HG02610 (cell line): ENCODE measurements around the gene ANKRD53.

Experiments
- ATAC-seq: cut with Tn5 transposase; IDR thresholded peaks from one replicate; pipeline ENCODE4 v1.9.1; 2021; ENCODE audit warnings: mild to moderate bottlenecking, moderate library complexity; ENCODE audit not compliant: unreplicated experiment

ANKRD53 gene

GRCh38 chr2:70943205-70943871 lies 35.1 kb upstream of the ANKRD53 start:
- no peak for ATAC-seq

DNA sequence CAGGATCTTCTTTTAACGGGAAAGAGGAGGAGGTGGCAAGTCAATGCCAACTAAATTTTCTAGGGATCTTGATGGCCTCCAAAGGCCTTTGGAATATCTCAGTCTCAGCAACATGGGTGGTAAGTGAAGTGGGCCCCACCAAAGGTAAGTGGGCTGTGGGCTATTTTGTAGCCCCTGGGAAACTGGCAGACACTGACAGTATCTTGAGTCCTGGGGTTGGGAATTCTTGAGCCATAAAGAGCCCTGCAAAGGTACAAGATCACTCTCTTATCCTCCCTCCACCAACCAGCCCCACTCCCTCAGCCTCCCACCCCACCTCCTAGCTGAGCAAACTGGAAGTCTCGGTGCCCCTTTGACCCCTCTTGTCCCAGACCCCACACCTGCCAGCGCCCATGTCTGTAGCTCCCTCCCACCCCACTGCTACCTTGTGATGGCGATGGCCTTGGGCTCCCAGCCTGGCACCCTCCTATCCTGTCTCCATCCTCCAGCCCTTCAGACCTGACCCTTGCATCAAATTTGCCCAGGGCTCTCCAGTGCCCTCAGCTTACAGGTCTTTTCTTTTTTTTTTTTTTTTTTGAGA lies 34.2 kb upstream of the ANKRD53 start:
- no peak for ATAC-seq

DNA sequence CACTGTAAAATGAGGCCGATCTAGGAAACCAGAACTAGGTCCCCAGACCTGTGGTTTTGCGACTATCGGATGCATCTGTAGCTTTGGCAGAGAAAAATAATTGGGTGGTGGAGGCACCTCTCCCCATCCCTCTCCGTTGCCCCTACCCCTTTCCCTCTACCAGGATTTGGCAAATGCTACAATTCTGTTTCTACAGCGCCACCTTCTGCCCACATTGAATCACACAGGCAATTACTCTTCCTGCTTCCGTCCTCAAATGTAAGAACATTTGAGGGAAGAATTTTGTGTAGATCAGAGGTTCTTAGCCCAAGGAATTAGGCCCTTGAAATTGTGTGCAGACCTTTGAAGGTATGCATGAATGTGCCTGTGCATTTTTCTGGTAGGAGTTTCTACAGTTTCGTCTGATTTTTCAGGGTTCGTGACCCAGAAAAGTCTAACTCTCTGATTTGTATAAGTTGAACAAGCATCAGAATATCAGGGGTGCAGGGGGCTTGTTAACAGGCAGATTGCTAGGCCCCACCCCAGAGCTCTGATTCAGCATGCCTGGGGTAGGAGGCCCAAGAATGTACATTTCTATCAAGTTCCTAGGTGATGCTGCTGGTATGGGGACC lies 31.5 kb upstream of the ANKRD53 start:
- ATAC-seq = no peak

GRCh38 chr2:70947556-70948184 lies 30.8 kb upstream of the ANKRD53 start:
- ATAC-seq = no peak

GRCh38 chr2:70948337-70949003 lies 30.0 kb upstream of the ANKRD53 start:
- no peak for ATAC-seq

- no peak for ATAC-seq
Measured at GRCh38 chr2:70949086-70949485, 29.3 kb upstream of the ANKRD53 start.

DNA sequence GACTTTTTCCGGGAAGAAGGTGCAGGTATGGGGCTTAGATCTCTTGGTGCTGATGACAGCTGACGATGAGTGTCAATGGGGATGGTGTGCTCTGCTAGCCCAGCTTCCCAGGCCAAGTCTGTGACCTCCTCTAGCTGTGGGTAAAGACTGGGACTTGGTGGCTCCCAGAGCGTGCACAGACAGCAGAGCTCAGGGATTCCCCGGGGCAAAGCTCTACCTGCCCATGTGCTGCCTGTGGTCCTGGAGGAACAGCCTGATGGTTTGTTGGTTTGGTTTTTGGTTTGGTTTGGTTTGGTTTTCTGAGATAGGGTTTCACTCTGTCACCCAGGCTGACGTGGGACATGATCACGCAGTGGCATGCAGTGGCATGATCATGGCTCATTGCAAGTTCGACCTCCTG lies 23.5 kb upstream of the ANKRD53 start:
- ATAC-seq = no peak

GRCh38 chr2:70956141-70956540 lies 22.3 kb upstream of the ANKRD53 start:
- no peak for ATAC-seq

GRCh38 chr2:70957798-70958197 lies 20.6 kb upstream of the ANKRD53 start:
- no peak for ATAC-seq

DNA sequence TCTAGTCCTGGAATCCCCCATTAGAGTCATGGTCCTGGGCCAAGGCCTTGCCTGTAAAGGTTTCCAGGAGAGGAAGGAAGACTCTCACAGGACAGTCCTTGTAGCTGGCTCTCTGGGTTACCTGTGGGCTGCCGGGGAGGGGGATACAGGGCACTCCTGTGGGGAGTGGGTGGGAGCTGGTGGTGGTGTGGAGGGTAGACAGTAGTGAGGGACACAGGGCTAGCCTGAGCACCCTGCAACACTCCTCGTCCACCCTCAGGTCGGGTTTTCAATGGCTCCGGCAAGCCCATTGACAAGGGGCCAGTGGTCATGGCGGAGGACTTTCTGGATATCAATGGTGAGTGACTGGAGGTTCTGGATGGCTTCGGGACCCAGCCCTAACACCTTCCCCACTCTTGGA lies 19.7 kb upstream of the ANKRD53 start:
- no peak for ATAC-seq

DNA sequence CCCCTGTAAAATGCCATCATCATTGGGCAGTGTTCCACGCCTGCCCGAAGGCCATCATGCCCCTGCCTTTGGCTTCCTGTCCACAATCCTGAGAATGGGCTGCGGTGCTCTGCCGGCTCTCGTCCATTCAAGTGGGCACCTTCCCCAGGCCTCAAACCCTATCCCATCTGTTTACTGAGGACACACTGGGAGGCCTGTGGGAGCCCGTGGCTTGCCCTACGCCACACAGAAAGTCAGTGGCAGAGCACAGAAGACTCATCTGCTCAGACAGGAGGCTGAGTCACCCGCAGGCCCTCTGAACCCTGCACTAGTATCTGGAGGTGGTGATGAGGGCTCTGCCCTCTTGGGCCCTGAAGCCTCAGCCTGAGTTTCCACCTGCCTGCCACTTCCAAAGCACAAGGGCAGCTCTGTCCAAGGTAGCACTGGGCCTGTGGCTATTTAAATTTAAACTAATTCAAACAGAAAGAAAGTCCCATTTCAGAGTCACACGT lies 19.1 kb upstream of the ANKRD53 start:
- no peak for ATAC-seq

DNA sequence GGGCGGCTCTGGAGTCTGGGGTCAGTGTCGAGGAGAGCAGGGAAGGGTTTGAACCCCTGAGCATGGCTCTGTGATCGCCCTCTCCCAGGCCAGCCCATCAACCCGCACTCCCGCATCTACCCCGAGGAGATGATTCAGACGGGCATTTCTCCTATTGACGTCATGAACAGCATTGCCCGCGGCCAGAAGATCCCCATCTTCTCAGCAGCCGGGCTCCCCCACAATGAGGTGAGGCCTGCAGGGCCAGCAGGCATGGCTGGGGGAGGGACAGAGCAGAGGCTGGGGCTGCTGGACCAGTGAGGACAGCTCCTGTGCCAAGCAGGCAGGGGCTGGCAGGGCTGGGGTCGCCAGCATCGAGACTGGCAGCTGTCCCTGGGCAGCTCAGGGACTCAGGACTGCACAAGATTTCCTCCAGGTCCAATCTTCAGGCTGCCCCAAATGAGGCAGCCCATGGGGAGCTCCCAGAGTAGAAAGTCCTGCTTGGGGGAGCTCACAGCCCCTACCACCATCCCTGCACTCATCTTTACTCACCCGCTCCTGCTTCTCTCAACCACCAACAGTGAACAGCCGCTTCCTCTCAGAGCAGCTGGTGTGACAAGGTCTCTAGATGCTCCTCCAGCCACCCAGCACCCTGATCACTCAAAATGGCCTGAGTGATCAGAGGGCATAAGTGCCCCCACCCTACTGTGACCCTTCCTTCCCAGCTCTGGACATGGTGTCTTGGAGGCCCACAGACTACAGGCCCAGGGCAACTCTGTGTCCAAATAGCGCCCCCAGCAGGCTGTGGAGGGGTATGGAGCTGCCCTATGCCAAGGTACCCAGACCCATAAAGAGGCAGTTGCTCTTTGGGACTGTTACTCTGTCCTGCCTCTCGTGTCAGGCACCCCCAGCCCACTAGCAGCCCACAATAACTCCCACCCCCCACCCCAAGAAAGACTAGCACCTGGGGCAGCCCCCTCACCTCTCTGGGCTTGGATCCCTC lies 18.3 kb upstream of the ANKRD53 start:
- no peak for ATAC-seq

- no peak for ATAC-seq
Measured at GRCh38 chr2:70960833-70961647, 17.4 kb upstream of the ANKRD53 start.

GRCh38 chr2:70961648-70961994 lies 16.8 kb upstream of the ANKRD53 start:
- no peak for ATAC-seq

DNA sequence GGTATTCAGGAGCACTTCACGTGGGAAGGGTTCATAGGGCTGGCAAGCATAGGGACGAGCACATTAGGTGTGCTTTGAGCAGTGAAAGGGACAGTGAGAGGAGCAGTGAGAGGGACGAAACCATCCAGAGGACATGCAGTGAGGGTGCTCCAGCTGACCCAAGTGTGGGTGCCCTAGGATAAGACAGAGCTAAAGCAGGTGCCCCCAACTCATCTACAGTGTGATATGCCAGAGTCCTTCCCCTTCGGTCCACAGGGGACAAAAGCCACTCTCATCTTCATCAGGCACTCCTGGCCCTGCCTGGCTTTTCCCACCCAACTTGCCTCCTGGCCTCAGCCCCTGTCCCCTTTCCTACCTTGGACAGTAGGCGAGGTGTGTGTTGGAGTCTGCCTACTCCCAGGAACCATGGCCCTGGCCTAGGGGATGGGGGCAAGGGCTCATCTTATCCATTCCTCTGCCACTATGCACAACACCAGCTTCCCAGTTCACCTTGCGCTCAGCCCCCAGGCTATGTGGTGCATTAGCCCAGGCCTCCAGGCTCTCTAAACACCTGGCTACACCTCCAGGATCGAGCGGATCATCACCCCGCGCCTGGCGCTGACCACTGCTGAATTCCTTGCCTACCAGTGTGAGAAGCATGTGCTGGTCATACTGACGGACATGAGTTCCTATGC lies 16.1 kb upstream of the ANKRD53 start:
- ATAC-seq = no peak

DNA sequence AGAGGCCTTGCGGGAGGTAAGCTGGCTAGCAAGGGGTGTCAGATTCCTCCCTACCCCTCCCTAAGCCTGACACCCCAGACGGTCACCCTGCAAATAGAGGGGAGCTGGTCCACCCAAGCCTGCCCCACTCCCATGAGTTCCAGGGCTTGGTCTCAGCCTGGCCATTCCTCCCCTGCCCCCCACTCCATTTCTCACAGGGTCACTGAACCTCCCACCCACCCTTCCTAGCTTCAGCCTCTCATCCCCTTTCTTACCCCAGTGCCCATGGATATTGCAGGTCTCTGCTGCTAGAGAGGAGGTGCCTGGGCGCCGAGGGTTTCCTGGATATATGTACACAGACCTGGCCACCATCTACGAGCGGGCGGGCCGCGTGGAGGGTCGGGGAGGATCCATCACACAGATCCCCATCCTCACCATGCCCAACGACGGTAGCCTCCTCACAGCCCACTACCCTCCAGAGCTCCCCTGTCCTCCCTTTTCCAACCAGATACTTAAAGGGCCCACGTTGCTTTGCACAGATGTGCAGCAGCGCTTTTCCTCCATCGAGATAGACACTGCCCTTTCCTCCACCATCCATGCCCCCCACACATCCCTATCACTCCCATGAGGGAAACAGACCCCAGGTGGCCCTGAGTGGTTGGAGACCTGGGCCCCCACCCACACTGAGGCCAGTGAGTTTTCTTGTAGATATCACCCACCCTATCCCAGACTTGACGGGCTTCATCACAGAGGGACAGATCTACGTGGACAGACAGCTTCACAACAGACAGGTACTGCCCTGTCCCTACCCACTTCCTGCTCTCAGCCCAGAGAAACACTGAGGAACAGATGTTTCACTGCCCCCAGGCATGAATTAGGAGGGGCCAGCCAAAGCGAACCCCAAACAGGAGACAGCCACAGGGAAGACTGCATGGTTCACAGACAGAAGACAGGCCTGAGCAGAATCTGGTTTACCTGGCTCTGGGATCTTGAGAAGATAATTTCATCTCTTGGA lies 15.2 kb upstream of the ANKRD53 start:
- ATAC-seq = no peak

DNA sequence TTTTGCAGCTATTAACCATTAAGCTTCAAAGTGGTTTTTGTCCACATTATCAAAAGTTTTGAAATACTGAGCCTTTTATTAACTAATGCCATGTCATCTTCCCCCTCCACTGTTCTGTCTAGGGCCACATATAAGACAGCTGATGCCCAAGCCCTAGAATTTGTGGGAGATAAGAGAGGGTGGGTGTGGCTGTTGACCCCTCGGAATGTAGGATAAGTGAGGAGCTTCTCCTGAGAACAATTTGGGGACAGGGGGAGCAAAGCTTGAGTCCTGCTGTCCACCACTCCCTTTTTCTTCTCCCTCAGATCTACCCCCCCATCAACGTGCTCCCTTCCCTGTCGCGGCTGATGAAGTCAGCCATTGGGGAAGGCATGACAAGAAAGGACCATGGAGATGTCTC lies 14.3 kb upstream of the ANKRD53 start:
- ATAC-seq = no peak
